ENCODE data around the gene MOB3C.

The MOB3C gene

GRCh38 chr1:46603858-46604549 is 12.6 kb downstream of the MOB3C start, which contains the start of gene MKNK1:
Gene MKNK1 (minus strand): TSS chr1:46604268. CDS start chr1:46583327, 20,941 bp downstream.
- peak; percentile 99 for DNase-seq

GRCh38 chr1:46603481-46603857 is 13.1 kb downstream of the MOB3C start:
- no peak for DNase-seq

DNA sequence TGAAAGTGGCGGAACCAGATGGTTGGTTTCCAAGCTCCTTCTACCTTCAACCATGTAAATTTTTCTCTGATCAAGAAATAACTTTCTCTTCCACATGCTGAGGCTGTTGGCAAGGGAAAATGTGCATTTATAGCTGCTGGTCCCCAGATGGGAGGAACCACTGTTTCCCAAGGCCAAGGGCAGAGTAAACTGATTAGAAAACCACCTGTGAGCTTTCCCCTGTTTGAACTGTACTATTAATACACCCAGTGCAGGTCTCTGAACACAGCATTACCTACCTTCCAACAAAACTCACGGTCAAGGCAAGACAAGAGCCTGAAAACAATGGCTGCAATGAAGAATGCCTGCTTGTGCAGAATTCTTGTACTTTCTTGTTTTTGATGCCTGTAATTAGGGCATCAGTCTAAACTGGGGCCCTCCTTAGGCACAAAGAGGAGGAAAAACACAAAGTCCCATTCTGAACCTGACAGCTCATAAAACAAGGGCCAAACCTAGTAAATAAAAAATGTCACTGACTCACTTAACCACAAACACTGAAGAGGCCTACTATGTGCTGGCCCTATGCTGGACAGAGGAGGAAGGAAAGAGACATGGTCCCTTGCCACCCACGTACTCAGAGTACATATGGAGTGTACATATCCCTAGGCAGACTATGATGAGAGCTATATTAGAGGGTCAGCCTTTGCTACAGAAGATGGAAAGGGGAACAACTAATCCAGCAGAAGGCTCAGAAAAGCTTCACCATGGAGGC is 15.2 kb downstream of the MOB3C start:
- DNase-seq = no peak

DNA sequence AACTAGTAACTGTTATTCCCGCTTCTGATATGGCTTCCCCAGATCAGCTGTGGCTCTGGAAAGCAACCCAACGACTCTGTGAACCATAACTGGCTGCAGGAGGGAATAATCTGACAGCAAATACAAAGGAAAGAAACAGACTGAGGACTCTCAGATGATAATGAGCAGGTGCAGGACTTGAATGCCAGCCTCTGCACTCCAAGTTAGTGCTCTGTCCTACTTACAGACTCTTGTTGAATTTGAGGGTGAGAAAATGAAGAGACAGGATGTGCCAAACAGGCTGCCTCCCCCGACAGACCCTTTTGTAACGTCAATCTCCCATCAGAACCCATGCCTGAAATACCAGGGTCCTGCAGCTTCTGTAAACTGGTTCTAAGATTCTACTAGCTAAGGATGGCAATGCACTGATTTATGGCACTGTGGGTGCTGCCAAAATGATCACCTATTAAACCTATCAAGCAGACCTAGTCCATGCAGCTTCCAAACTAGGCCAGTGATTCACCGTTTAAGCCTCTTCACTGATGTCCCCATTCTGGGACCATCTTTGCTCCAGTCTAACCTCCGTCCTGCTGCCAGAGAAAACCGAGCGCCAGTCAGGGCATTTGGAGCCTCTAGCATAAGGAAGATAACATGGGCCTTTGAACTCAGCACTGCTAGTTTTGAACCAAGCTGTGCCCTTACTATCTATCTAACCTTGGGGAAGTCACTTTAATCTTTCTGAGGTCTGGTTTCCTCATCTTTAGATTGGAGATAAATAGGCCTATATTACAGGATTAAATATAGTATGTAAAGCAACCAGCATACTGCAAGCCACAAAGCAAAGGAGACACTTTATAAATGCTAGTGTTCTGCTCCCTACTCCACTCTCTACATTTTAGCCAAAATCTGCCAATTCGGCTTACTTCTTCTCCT is 17.3 kb downstream of the MOB3C start:
- no peak for DNase-seq

DNA sequence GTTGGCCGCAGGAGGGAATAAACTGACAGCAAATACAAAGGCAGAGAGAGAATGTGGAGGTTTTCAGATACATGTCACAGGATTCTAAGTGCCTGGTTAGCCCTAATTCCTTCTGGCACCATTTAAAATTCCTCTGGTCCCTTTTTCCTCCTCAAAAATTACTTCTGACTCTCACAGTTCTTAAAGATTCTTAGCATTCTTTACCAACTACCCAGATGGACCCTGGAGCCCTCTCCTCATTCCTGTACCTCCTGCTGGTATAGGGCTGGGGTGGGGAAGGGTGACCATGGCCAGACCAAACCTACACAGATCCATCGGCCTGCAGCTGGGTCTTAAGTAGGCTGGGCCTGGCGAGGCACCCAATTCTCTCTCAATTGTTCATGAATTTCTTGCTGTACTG is 19.8 kb downstream of the MOB3C start:
- DNase-seq = no peak

- no peak for DNase-seq
These were observed 20.6 kb downstream of the MOB3C start for GRCh38 chr1:46596036-46596435.

GRCh38 chr1:46595127-46595526 is 21.5 kb downstream of the MOB3C start:
- DNase-seq = no peak

- no peak for DNase-seq
These were observed 22.5 kb downstream of the MOB3C start for GRCh38 chr1:46594063-46594462.

GRCh38 chr1:46592823-46593222 is 23.8 kb downstream of the MOB3C start:
- no peak for DNase-seq

DNA sequence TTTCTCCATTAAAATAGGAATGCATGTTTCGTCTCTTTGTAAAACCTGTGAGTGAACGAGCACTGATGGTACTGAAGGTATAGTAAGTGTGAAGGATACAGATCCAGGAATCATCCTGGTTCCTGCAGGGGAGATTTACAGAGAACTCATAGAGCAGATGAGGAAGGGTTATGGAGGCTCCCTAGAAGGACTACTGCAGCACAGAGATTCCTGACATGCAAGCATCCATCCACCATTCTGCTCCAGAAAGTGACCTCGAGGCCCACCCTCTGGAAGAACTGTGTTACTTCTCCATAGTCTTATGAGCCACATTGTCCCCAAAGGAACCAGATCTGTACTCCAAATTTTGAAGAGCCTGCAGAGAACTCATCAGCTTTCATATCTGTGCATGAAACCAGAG is 27.1 kb downstream of the MOB3C start:
- DNase-seq = no peak

DNA sequence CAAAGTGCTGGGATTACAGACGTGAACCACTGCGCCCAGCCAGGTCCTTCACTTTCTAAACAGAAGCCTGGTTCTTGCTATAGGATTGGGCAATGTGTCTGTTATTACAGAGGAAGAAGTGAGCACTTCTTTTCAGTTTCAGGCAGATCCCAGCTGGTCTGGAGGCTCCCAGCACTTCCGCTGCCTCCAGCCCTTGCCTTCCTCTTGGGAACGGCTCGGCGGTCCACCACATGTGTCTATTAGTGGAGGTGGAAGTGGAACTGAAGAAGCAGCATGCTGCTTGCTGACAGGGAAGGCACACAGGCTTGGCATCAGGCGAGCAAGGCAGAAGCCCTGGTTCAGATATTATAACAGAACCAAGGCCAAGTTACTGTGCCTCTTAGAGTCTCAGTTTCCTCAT is 29.5 kb downstream of the MOB3C start:
- DNase-seq = no peak

DNA sequence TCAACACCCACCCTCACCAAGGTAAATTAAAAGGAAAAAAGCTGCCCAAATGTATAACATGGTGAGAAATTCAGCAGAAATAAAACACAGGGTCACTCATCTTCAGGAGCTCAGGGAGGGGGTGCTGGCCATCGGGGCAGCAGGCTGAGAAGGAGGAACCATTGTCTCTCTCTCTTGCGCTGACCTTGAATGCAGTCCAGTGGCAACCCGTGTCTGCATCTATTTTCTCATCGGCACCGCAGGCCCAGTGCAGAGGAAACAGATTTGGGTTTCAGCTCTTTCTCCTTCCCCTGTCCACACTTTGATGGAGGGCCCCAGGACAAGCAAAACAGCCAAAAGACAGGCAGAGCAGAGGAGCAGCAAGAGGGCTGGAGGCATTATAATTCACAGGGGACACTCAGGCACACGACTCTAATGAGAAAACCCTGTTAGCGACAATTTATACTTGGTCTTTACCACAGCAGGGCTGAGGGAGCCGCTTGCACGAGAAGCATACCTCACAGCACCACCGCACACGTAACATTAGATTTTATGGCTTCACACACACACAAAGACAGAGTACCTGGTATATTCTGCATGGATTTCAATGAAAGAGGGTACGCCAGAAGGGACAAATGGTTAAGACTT is 31.2 kb downstream of the MOB3C start:
- DNase-seq = no peak

DNA sequence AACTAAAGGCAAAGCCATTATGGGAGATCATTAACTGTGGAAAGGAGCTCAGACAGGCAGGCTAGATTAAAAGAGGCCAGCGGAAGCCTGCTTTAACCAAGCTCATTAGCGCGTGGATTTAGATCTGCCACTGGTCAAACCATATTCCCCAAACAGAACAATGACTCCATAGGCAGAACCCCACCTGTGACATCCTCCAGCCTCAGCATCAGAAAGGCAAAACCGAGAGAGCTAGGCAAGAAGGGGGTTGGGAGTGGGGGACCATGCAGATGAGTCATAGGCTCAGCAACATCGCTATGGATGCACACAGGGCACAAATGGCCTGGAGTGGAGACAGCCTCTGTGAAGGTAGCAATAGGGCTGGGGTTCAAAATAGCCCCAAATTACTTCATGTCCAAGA is 33.1 kb downstream of the MOB3C start:
- DNase-seq = no peak

DNA sequence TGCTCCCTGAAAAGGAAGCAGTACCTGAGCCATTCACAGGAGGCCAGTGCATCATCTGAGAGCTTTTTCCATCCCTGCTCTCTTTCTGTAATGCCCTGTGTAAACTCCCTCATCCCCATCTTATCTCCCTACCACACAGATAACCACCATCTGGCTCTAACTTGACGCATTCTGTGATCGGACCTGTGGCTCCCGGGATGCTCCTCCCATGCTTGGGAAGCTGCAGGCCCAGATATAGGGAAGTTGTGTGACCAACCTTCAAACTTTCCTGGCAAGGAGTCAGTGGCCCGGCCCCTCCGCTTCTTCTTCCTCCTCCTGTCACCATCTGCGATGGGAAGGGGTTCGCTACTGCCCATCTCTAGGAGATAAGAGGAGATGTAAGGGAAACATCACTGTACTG is 33.6 kb downstream of the MOB3C start:
- no peak for DNase-seq

DNA sequence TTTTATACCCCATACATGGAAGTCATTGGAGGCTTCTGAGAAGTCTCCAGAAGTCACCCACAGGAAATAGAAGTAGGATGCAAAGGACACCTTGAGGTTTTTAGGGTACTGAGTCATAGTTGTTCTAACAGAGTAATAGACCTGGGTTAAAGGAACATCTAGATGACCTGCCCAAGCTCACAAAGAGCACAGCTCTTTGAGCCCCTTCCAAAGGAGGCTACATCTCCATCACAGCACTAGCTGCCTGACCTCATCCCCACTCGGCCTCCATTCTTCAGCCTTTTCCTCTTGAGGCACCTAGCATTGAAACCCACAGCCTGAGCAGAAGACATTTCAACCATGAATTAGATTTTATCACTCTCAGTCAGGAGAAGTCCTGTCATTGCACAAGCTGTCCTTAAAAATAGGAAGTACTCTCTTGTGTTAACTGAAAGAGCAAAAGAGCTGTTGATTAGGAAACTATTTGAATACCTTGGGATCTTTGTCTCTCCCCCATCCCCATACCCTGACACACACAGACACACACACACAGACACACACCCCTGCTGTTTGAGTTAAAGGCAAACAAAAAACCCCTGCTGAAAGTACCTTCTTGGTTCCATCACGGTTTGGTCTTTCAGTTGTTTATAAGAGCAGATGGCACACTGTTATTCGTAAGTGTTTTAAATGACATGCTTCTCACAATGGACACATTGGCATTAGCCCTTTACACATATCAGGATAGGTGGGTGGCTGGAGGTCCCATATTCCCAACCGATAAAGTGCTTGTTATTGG is 34.7 kb downstream of the MOB3C start:
- DNase-seq = no peak

GRCh38 chr1:46580140-46580903 is 36.3 kb downstream of the MOB3C start:
- DNase-seq = no peak

- no peak for DNase-seq
These were observed 38.9 kb downstream of the MOB3C start for GRCh38 chr1:46577671-46578070.

- no peak for DNase-seq
These were observed 40.0 kb downstream of the MOB3C start for GRCh38 chr1:46576596-46576995.

DNA sequence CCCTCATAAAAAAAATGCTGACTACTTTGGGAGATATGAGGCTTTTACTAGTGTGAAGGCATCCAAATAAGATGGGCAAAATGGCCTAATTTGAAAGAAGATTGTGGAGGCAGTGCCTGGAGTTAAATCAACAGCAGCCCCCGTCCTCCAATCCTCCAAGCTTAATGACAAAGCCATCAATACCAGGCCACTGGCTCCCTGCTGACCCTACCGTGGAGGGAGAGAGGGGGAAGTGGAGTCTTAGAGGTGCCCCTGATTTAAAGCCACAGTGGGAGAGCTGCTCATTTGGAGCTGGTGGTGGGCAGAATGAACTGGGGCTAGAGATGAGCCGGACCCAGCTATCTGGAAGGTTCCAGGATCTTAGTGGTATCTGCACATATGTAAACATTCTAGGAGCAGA is 40.8 kb downstream of the MOB3C start:
- no peak for DNase-seq

GRCh38 chr1:46575300-46575699 is 41.3 kb downstream of the MOB3C start:
- peak; percentile 81 for DNase-seq

DNA sequence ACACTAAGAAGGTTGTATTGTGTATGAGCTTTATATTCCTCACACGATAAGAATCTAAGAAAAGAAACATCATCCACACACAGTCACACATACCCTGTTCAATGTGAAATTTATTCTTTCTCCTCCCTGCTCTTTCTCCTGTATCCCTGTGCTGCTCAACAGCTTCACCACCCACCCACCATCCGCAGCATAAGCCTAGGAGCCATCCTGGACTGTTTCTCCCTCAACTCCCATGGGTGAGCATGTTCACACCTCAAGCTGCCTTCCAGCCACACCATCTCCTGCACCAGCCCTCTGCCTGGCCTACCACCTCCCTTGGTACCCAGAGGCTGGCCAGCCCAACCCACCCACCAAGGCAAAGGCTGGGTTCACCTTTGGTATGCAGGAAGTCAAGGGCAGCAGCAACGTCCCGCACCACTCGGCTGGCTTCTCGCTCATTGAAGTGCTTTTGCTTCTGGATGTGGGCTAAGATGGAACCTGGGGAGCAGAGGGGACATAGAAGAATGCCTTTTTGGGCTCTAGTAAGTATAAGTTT is 44.9 kb downstream of the MOB3C start:
- no peak for DNase-seq
